ENCODE measurements around the gene HIVEP3. TPM values are rescaled to one million over a fixed set of nuclear protein-coding genes. Genes with fewer than 3 reads are reported as not detected.

Gene HIVEP3
- total RNA-seq, 1 donor from 2014 or later = 8.9 TPM

- Histone ChIP-seq H3K36me3 (ENCODE audit: insufficient read depth, low read length) (no peaks in the 10 kb centered on the region), H3K27me3 (ENCODE audit: insufficient read depth, low read length) (no peaks in the 10 kb centered on the region), H3K4me1 (ENCODE audit: insufficient read depth, low read length) (peaks cover 21% of the 10 kb centered on the region), H3K9me3 (ENCODE audit: insufficient read depth, low read depth, low read length) (no peaks in the 10 kb centered on the region), H2AFZ (ENCODE audit: low read depth, low read length) (no peak overlapping the region), H3K79me2 (ENCODE audit: insufficient read depth, low read length) (no peaks in the 10 kb centered on the region), H3K27ac (ENCODE audit: low read depth, low read length) (no peak overlapping the region), H3K4me3 (ENCODE audit: insufficient read depth, low read depth, low read length) (no peak overlapping the region), H3K4me2 (ENCODE audit: low read length) (no peak overlapping the region), H3K9ac (ENCODE audit: low read length) (no peak overlapping the region), H4K20me1 (ENCODE audit: insufficient read depth, low read length) (no peaks in the 10 kb centered on the region)
- H3K27me3 Mint-ChIP-seq (ENCODE audit: low read depth, unreplicated experiment) = peaks cover 9% of the 10 kb centered on the region
- peaks cover 18% of the 10 kb centered on the region for H3K4me1 Mint-ChIP-seq (ENCODE audit: low read depth, unreplicated experiment)
- peaks cover 2% of the 10 kb centered on the region for H3K9me3 Mint-ChIP-seq (ENCODE audit: unreplicated experiment)
- FAIRE-seq (no peak), DNase-seq (ENCODE audit: low read depth) (peak; percentile 67)
- H3K36me3 Mint-ChIP-seq (ENCODE audit: low read depth, unreplicated experiment) = peaks cover 4% of the 10 kb centered on the region
- no peak for TF ChIP-seq EZH2 (IDR thresholded peaks at IDR 0.05; ENCODE audit: insufficient read depth, low read length)
- no peak for TF ChIP-seq CTCF (IDR thresholded peaks at IDR 0.05; ENCODE audit: insufficient read depth, low read depth, low read length)
- no peak overlapping the region for H3K27ac Mint-ChIP-seq (ENCODE audit: unreplicated experiment)
- no peak overlapping the region for H3K4me3 Mint-ChIP-seq (ENCODE audit: unreplicated experiment)
Measured at GRCh38 chr1:41456847-41457540, 461.7 kb downstream of the HIVEP3 start.

Other genes starting within 250 kb of the HIVEP3 start
- not detected in 2 replicates for gene GUCA2B, start 234.5 kb upstream of the HIVEP3 start, total RNA-seq
- not detected in 2 replicates for gene GUCA2A, start 245.8 kb upstream of the HIVEP3 start, total RNA-seq

Data from astrocyte (in vitro differentiated cells and primary cell).